Adrenal gland (tissue), 5 donors: Measurements from ENCODE around the gene MAP1LC3A.

Experiments used
- POLR2A ChIP-seq, 2 donors: fragments of 450-650 bp; IDR thresholded peaks; one replicate each; pipeline ENCODE4 v1.6.1; 2017; ENCODE audit warnings: antibody characterized with exemption in 2 of 2, mild to moderate bottlenecking in 2 of 2, moderate library complexity in 1 of 2
- TF ChIP-seq, protein P1 (sequence below), 6 experiments: fragments of 450-650 bp in 4 of 6; fragments of 200-600 bp in 2 of 6; sonication (generic) in 1 of 6; IDR thresholded peaks; 1 replicate in 5 of 6; 2 replicates in 1 of 6; pipeline versions ENCODE4 v1.5.1 to v1.8.0; 2016 to 2021; ENCODE audit warnings: antibody characterized with exemption in 6 of 6, mild to moderate bottlenecking in 2 of 6, moderate library complexity in 1 of 6
- donor health status: DM: no; HTN: no; CAD: no.

DNA sequence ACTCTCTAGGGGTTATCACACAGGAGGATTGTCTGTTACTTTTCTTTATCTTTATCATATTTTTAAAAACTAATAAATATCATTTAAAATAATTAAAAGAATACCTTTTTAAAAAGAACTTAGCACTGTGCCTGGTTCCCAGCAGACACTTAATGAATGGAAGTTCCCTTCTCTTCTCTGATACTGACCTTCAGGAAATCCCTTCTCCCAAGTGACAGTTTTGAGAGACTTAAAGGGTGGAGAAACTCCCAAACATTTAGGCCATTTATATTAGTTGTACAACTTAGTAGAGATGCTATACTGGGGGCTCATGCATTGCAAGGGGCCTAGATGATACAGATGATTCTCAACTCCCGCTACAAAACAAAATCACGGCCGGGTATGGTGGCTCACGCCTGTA is 18.5 kb downstream of the MAP1LC3A start:
- TF ChIP-seq POLR2A (IDR thresholded peaks at IDR 0.05): no peak
- TF ChIP-seq, protein P1, sequence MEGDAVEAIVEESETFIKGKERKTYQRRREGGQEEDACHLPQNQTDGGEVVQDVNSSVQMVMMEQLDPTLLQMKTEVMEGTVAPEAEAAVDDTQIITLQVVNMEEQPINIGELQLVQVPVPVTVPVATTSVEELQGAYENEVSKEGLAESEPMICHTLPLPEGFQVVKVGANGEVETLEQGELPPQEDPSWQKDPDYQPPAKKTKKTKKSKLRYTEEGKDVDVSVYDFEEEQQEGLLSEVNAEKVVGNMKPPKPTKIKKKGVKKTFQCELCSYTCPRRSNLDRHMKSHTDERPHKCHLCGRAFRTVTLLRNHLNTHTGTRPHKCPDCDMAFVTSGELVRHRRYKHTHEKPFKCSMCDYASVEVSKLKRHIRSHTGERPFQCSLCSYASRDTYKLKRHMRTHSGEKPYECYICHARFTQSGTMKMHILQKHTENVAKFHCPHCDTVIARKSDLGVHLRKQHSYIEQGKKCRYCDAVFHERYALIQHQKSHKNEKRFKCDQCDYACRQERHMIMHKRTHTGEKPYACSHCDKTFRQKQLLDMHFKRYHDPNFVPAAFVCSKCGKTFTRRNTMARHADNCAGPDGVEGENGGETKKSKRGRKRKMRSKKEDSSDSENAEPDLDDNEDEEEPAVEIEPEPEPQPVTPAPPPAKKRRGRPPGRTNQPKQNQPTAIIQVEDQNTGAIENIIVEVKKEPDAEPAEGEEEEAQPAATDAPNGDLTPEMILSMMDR (IDR thresholded peaks at IDR 0.05): no peak
